ENCODE measurements around the gene PES1. TPM values are rescaled to one million over a fixed set of nuclear protein-coding genes. Genes with fewer than 3 reads are reported as not detected.
"Not testable (repeated sequence)": the region's sequence is repeated elsewhere in the genome, so short reads cannot be mapped to it uniquely, and the experiment has no call there.

The PES1 gene
- polyA plus RNA-seq, 1 donor, result 73.1 TPM

DNA sequence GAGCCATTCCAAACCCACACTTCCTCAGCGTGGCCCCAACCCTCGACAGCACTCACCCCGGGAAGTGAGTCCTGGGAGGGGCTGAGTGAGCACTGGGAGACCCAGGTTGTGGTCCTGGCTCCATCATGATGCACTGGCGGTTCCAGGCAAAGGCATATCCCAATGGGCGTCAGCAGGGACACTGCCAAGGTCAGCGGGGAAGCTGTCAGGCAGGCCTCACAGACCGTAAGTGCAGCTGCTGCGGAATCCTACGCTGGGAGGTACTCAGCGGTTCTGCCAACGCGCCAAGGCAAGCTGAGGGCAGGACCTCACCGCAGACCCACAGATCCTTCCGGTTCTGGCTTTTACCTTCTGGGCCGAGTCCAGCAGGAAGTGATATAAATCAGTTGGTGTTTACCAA is 15.9 kb downstream of the PES1 start:
- DNase-seq, result no peak

DNA sequence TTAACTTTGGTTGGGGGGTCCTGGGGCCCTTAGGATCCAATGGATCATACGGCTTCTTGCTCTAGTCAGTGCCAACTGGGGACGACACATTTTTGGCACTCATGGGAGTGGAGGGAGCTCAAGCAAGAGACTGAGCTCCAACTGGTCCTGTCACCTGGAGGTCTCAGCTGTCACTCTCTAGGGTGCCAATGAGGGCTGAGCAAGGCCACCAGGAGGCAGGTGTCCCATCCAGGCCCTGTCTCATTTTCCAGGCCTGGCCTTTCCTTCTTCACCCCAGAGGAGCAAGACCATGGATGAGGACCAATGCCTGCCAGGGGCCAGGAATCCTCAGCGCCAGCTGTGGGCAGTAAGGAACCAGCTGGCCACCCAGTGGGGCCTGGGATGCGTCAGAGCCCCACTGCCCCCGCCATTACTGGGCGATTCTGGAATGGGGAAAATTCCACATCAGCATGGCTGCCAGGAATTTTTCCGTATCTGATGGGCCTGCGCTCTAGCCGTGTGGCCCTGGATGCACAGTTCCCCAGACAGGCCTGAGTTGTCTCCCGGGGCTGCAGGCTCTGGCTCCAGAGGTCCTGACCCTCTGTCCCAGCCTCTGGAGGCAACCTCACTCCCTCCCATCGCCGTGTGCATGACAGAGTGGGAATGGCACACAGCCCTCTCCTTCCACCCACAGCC is 16.6 kb downstream of the PES1 start:
- no peak for DNase-seq

DNA sequence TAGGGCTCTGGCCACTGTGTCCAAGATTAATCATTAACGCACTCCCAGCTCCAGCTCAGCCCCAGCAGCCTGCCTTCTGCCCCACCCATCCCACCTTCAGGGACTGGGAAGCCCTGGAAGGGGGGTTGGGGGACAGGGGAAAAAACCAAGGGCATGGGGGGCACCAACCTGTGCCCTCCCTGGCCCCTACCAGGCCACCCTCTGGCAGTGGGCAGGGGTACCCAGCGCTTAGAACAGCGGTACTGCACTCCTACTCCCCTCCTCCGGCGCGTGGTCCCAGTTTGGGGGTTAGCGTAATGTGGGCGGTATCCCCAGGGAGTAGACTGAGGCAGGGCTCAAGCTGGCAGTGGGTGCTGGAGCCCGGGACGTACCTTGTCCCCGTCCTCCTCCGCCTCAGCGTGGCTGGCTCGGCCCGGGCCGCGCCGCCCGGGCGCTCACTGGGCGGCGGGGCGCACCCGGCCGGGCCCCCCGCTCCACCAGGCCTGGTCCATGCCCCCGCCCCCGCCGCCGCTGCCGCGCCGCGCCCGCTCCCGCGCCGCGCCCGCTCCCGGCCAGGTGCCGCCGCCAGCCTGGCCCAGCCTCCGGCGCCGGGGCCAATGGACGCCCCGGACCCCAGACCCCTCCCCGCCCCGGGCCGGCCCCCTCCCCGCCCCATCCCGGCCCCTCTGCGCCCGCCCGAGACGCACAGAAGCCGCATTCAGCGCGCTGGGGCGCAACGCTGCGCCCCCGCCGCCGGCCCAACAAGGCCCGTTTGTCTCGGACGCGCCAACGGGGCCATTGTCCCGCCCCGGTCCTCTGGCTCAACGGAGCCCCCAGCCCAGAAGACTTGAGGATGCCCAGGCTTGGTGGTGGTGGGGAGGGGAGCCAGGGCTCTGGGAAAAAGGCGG is 17.4 kb downstream of the PES1 start, which contains the start of gene GAL3ST1:
Gene GAL3ST1, minus strand, starts transcription at position 571 of the 887 bp plus-strand sequence. CDS start 17,273 bp downstream, outside the sequence.
- DNase-seq, result no peak

DNA sequence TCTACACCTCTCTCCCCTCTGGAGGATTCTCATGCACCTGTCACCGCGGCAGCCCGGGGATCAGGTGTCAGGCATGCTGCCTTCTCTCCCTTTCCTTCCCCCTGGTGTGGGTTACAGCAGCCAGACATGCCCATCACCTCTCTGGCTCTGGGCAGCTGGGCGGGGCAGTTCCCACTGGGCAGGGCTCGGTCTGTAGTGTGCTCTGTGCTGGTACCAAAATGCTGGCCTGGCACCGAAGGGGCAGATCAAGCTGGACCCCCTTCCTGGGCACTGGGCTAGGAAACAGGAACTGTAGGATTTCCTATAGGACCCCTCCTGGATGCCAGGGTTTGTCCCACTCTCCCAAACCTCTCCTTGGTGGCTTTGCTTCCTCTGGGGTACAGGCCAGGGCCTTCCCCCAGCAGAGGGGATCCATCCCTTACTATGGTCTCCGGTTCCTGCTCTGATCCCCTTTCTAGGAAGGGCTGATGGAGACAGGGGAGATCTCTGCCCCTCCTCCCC is 18.1 kb downstream of the PES1 start:
- DNase-seq, result no peak

- DNase-seq, result no peak
Observed at GRCh38 chr22:30572840-30573593, 18.7 kb downstream of the PES1 start.

DNA sequence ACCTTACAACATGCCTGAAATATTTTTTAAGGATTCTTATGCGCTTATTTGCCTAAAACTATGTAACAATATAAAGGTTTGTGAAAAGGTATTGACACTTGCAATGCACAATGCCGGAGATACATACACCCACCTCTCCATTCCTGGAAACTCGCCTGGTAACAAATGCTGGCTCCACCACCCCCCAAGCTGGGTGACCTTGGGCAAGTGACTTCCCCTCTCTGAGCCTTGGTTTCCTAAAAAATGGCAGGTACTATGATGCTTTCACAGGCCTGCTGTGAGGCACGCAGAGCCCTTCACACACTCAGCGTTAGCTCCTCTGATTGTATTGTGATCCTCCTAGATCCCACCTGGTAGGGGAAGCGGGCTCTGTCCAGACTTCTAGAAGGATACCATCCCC is 19.5 kb downstream of the PES1 start:
- no peak for DNase-seq

GRCh38 chr22:30569674-30570202 is 22.0 kb downstream of the PES1 start:
- no peak for DNase-seq

DNA sequence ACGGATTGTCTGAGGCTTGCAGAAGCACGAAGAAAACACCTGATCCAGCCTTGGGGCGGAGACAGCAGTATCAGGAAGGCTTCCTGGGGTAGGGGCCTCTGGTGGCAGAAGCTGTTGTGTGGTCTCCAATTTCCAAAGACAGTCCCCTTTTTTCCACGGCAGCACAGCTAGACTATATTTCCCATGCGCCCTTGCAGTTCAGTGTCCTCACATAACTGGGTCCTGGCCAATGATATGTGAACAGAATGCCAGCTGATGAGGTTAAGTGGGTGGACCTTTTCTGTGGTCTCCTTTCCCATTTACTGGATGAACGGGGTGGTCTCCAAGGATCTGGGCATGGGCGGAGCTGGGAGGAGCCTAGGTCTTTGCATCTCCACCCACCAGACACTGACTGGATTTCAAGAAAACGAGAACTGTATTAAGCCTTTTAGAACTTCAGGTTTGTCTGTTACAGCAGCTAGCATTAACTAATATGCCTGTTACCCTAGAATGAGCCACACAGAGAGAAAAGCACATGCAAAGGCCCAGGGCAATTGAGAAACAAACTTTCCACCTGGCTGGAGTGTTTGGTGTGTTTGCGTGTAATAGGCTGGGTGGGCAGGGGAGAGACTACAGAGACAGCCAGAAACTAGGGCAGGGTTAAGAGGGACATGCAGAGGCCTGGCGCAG is 23.4 kb downstream of the PES1 start:
- DNase-seq, result no peak

- not testable (repeated sequence) for DNase-seq
Observed at GRCh38 chr22:30567277-30567676, 24.4 kb downstream of the PES1 start.

- DNase-seq, result no peak
Observed at GRCh38 chr22:30566125-30566524, 25.6 kb downstream of the PES1 start.

GRCh38 chr22:30565341-30565740 is 26.4 kb downstream of the PES1 start:
- DNase-seq, result no peak

GRCh38 chr22:30564761-30565119 is 27.0 kb downstream of the PES1 start:
- no peak for DNase-seq

GRCh38 chr22:30564045-30564760 is 27.5 kb downstream of the PES1 start:
- no peak for DNase-seq

GRCh38 chr22:30562366-30562765 is 29.3 kb downstream of the PES1 start:
- DNase-seq, result no peak

- DNase-seq, result no peak
Observed at GRCh38 chr22:30561402-30562189, 30.1 kb downstream of the PES1 start.

DNA sequence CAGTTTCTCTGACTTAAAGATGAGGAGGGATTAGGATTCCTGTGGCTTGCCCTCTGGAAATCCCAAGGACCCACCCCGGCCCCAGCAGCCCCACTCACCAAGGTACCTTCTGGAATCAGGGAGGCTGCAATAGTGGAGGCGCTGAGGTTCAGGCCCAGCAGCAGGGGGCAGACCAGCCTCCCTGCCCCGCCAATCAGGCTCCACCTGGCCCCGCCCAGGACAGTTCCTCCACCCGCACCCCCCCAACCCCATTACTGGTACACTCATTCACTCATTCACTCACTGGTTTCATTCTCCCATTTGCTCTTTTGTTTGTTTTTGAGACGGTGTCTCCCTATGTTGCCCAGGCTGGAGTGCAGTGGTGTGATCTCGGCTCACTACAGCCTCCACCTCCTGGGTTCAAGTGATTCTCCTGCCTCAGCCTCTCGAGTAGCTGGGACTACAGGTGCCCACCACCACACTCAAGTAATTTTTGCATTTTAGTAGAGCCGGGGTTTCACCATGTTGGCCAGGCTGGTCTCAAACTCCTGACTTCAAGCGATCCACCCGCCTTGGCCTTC is 31.0 kb downstream of the PES1 start:
- not testable (repeated sequence) for DNase-seq

DNA sequence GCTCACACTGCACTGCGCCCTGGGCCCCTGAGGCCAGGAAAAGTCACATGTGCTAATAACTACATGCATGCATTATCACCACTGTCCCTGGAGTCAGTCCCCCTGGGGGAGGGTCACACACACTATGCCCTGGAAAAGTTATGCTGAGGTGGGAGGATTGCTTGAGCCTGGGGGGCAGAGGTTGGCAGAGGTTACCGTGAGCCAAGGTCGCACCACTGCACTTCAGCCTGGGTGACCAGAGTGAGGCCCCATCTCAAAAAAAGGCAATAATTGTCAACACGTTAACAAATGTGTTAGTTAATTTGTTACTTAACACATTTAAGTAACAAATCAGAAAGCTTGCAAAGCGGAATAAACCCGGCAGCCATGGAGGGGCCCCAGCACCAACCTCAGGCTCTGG is 31.8 kb downstream of the PES1 start:
- no peak for DNase-seq

GRCh38 chr22:30557243-30557642 is 34.5 kb downstream of the PES1 start:
- no peak for DNase-seq

DNA sequence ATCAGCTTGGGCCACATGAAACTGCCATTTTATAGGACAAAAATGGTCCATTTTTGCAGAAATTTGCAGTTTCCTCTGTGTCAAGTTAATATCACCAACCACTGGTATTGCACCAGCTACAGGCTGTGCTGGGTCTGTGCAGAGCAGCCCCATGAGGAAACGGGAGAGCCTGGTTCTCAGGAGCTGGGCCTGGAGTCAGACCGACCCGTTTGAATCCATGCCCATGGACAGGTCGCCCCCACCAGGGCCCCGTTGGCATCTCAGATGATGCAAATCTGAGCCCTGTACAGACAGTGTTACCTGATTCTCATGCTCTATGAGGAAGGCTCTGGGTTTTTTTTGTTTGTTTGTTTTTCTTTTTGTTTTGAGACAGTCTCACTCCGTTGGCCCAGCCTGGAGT is 35.3 kb downstream of the PES1 start:
- no peak for DNase-seq

All from left kidney (tissue), 2 donors.